ENCODE results near the gene CXCL14. TPM values are rescaled to one million over a fixed set of nuclear protein-coding genes. Genes with fewer than 3 reads are reported as not detected.

CXCL14 gene
- total RNA-seq, 4 donors from 2014 or later = 0.42 to 4.0 (median 2.6) TPM

GRCh38 chr5:135560858-135561257 is 17.9 kb downstream of the CXCL14 start:
- Histone ChIP-seq H3K9me3 (no peaks in the 10 kb centered on the region), H3K36me3 (no peaks in the 10 kb centered on the region), H3K4me3 (no peak overlapping the region), H3K4me1 (peaks cover 0 to 7% (median 1%) of the 10 kb centered on the region in 4 donors), H3K27me3 (peaks cover 0 to 45% (median 2%) of the 10 kb centered on the region in 4 donors), H3K27ac (replicated peaks in 1 of 4) (no peak overlapping the region)
- TF ChIP-seq CTCF (IDR thresholded peaks at IDR 0.05) = peak; percentile 68 to 78 (median 69)
- TF ChIP-seq EP300 (IDR thresholded peaks at IDR 0.05) = no peak
- TF ChIP-seq POLR2AphosphoS5 (IDR thresholded peaks at IDR 0.05) = peak in 1 of 2 donors; percentile 16
- no peak for TF ChIP-seq POLR2A (IDR thresholded peaks at IDR 0.05; ENCODE audit: low read depth)
- intact Hi-C loops (cut with DNase I) = loop anchor here (2.0 to 10.0 kb wide), 2 partner anchors 270 to 644 kb away; no protein-coding TSS in a partner anchor
- no peak for DNase-seq (ENCODE audit: extremely low spot score)
- 17% methylated on average over 14 of the region's 14 CpGs for WGBS

GRCh38 chr5:135559354-135559753 is 19.4 kb downstream of the CXCL14 start:
- DNase-seq (ENCODE audit: extremely low spot score) = no peak
- 78% methylated on average over 6 of the region's 6 CpGs for WGBS
- Histone ChIP-seq H3K27ac (replicated peaks in 1 of 4) (no peak overlapping the region), H3K4me1 (peaks cover 0 to 7% (median 1%) of the 10 kb centered on the region in 4 donors), H3K9me3 (no peaks in the 10 kb centered on the region), H3K36me3 (no peaks in the 10 kb centered on the region), H3K4me3 (no peak overlapping the region), H3K27me3 (peaks cover 0 to 56% (median 2%) of the 10 kb centered on the region in 4 donors)
- intact Hi-C loops (cut with DNase I) = no loop called here
- TF ChIP-seq CTCF (IDR thresholded peaks at IDR 0.05) (no peak), EP300 (IDR thresholded peaks at IDR 0.05) (no peak), POLR2A (IDR thresholded peaks at IDR 0.05; ENCODE audit: low read depth) (no peak), POLR2AphosphoS5 (IDR thresholded peaks at IDR 0.05) (no peak)

GRCh38 chr5:135557076-135557838 is 21.5 kb downstream of the CXCL14 start:
- Histone ChIP-seq H3K4me3 (no peak overlapping the region), H3K27ac (replicated peaks in 1 of 4) (no peak overlapping the region), H3K4me1 (peaks cover 0 to 7% (median 1%) of the 10 kb centered on the region in 4 donors), H3K27me3 (peaks cover 0 to 73% (median 2%) of the 10 kb centered on the region in 4 donors), H3K36me3 (no peaks in the 10 kb centered on the region), H3K9me3 (no peaks in the 10 kb centered on the region)
- DNase-seq (ENCODE audit: extremely low spot score) = no peak
- no peak for TF ChIP-seq POLR2AphosphoS5 (IDR thresholded peaks at IDR 0.05)
- TF ChIP-seq EP300 (IDR thresholded peaks at IDR 0.05) = no peak
- no peak for TF ChIP-seq POLR2A (IDR thresholded peaks at IDR 0.05; ENCODE audit: low read depth)
- TF ChIP-seq CTCF (IDR thresholded peaks at IDR 0.05) = no peak
- intact Hi-C loops (cut with DNase I) = no loop called here
- WGBS = 79% methylated on average over 10 of the region's 11 CpGs

- TF ChIP-seq POLR2AphosphoS5 (IDR thresholded peaks at IDR 0.05) (no peak), POLR2A (IDR thresholded peaks at IDR 0.05; ENCODE audit: low read depth) (no peak), CTCF (IDR thresholded peaks at IDR 0.05) (no peak), EP300 (IDR thresholded peaks at IDR 0.05) (no peak)
- DNase-seq (ENCODE audit: extremely low spot score) = no peak
- peaks cover 0 to 7% (median 1%) of the 10 kb centered on the region in 4 donors for H3K4me1 ChIP-seq
- H3K9me3 ChIP-seq = no peaks in the 10 kb centered on the region
- H3K36me3 ChIP-seq = no peaks in the 10 kb centered on the region
- peaks cover 0 to 77% (median 2%) of the 10 kb centered on the region in 4 donors for H3K27me3 ChIP-seq
- intact Hi-C loops (cut with DNase I) = no loop called here
- H3K27ac ChIP-seq (replicated peaks in 1 of 4) = no peak overlapping the region
- WGBS = 77% methylated on average over 7 of the region's 7 CpGs
- no peak overlapping the region for H3K4me3 ChIP-seq
These were observed 22.2 kb downstream of the CXCL14 start for GRCh38 chr5:135556620-135557019.
